H1 (cell line): ENCODE data around the gene GRIK1. TPM values are rescaled to one million over a fixed set of nuclear protein-coding genes. Genes with fewer than 3 reads are reported as not detected.

ENCODE experiments used
- CTCF ChIA-PET: fragments of 300-600 bp; sonication (Branson Sonifier 250); formaldehyde crosslinking; loops from one replicate; lab custom pipeline; 2021; ENCODE audit not compliant: partially characterized antibody; lab: Charles Lee
- POLR2A ChIA-PET: fragments of 300-600 bp; sonication (Branson Sonifier 250); formaldehyde crosslinking; loops from one replicate; lab custom pipeline; 2021; ENCODE audit warnings: inconsistent platforms; ENCODE audit not compliant: partially characterized antibody; lab: Charles Lee
- DNase-seq, 2 experiments: peaks; one replicate each; pipeline versions ENCODE4 v3.0.0 to v3.0.0-alpha.2; 2010 to 2022; ENCODE audit warnings: low spot score in 2 of 2, low read depth in 1 of 2, mixed read lengths in 1 of 2
- FAIRE-seq: peaks from 2 replicates; lab custom pipeline; 2011; peaks lifted over from hg19 to GRCh38; lab: Jason Lieb, UNC
- H2AFZ ChIP-seq: 2 replicates; pipeline ENCODE4 v1.8.1; 2012; ENCODE audit warnings: low read length, inconsistent platforms
- H2AK5ac ChIP-seq: 2 replicates; pipeline ENCODE4 v1.6.1; 2013; ENCODE audit warnings: low read depth, low read length
- H2BK120ac ChIP-seq: replicated peaks from 2 replicates; pipeline ENCODE3; 2013; ENCODE audit warnings: low read depth, low read length, inconsistent platforms
- H2BK12ac ChIP-seq: 2 replicates; pipeline ENCODE4 v1.6.1; 2013; ENCODE audit warnings: low read depth, low read length
- H2BK15ac ChIP-seq: 2 replicates; pipeline ENCODE4 v1.6.1; 2013; ENCODE audit warnings: low read length
- H2BK20ac ChIP-seq: 2 replicates; pipeline ENCODE4 v1.6.1; 2013; ENCODE audit warnings: low read length
- H2BK5ac ChIP-seq: 2 replicates; pipeline ENCODE4 v1.6.1; 2013; ENCODE audit warnings: low read depth, low read length
- H3K14ac ChIP-seq: 2 replicates; pipeline ENCODE4 v1.6.1; 2013; ENCODE audit warnings: inconsistent platforms; ENCODE audit not compliant: insufficient read length
- H3K18ac ChIP-seq: 2 replicates; pipeline ENCODE4 v1.6.1; 2013; ENCODE audit warnings: low read length; ENCODE audit errors: extremely low read depth
- H3K23ac ChIP-seq: 2 replicates; pipeline ENCODE4 v1.6.1; 2013; ENCODE audit warnings: inconsistent platforms; ENCODE audit not compliant: insufficient read length
- H3K23me2 ChIP-seq: 2 replicates; pipeline ENCODE4 v1.6.1; 2013; ENCODE audit warnings: low read depth, low read length
- H3K27ac ChIP-seq: 2 replicates; pipeline ENCODE4 v1.6.1; 2011; ENCODE audit warnings: low read depth, low read length, inconsistent platforms
- H3K27me3 ChIP-seq, 4 experiments: replicated peaks in 1 of 4; 1 replicate in 1 of 4; 2 replicates in 3 of 4; pipeline versions ENCODE4 v1.6.1 to v1.8.1; 2011 to 2013; ENCODE audit warnings: low read length in 3 of 4, mild to moderate bottlenecking in 3 of 4, inconsistent platforms in 2 of 4, mixed read lengths in 2 of 4, moderate library complexity in 1 of 4; ENCODE audit not compliant: control insufficient read depth in 3 of 4, insufficient read depth in 3 of 4; ENCODE audit errors: extremely low read depth in 1 of 4
- H3K36me3 ChIP-seq, 4 experiments: 2 replicates each; pipeline versions ENCODE4 v1.6.1 to v1.8.1; 2011 to 2013; ENCODE audit warnings: mild to moderate bottlenecking in 4 of 4, low read length in 3 of 4, moderate library complexity in 2 of 4, control low read depth in 1 of 4, inconsistent platforms in 1 of 4; ENCODE audit not compliant: insufficient read depth in 4 of 4, control insufficient read depth in 2 of 4
- H3K4ac ChIP-seq: replicated peaks from 2 replicates; pipeline ENCODE3; 2013; ENCODE audit warnings: low read length, low read depth, mixed read lengths, inconsistent platforms; ENCODE audit not compliant: insufficient read length
- H3K4me1 ChIP-seq, 4 experiments: replicated peaks in 1 of 4; 1 replicate in 1 of 4; 2 replicates in 3 of 4; pipeline versions ENCODE4 v1.6.1 to v1.8.1; 2011 to 2013; ENCODE audit warnings: low read length in 3 of 4, inconsistent platforms in 2 of 4, mixed read lengths in 1 of 4; ENCODE audit not compliant: insufficient read depth in 4 of 4, control insufficient read depth in 3 of 4
- H3K4me2 ChIP-seq, 2 experiments: 2 replicates each; pipeline versions ENCODE4 v1.6.1 to v1.8.1; 2011 to 2013; ENCODE audit warnings: low read depth in 2 of 2, low read length in 2 of 2, control low read depth in 1 of 2, inconsistent platforms in 1 of 2, mild to moderate bottlenecking in 1 of 2; ENCODE audit not compliant: insufficient read depth in 1 of 2
- H3K4me3 ChIP-seq, 4 experiments: fragments of 200-600, 300-600 bp in 1 of 4; sonication (generic), shearing (Covaris generic), sonication (Bioruptor Twin) in 1 of 4; 2 replicates each; pipeline versions ENCODE4 v1.5.1 to v1.8.1; 2011 to 2016; ENCODE audit warnings: low read length in 4 of 4, low read depth in 3 of 4, control low read depth in 2 of 4, inconsistent platforms in 2 of 4, mild to moderate bottlenecking in 2 of 4, mixed read lengths in 1 of 4, moderate library complexity in 1 of 4; ENCODE audit not compliant: insufficient read depth in 2 of 4; ENCODE audit errors: extremely low read depth in 1 of 4
- H3K56ac ChIP-seq: replicated peaks from 2 replicates; pipeline ENCODE3; 2013; ENCODE audit warnings: low read depth, mild to moderate bottlenecking, mixed read lengths, low read length, inconsistent platforms; ENCODE audit not compliant: insufficient read length
- H3K79me1 ChIP-seq: 2 replicates; pipeline ENCODE4 v1.6.1; 2013; ENCODE audit warnings: low read depth, low read length, control low read depth
- H3K79me2 ChIP-seq, 2 experiments: 2 replicates each; pipeline versions ENCODE4 v1.6.1 to v1.8.1; 2012 to 2013; ENCODE audit warnings: low read length in 2 of 2, mild to moderate bottlenecking in 2 of 2, inconsistent platforms in 1 of 2; ENCODE audit not compliant: insufficient read depth in 2 of 2, control insufficient read depth in 1 of 2
- H3K9ac ChIP-seq, 4 experiments: replicated peaks in 1 of 4; 1 replicate in 1 of 4; 2 replicates in 3 of 4; pipeline versions ENCODE4 v1.6.1 to v1.8.1; 2011 to 2013; ENCODE audit warnings: low read depth in 3 of 4, low read length in 3 of 4, control low read depth in 2 of 4, mild to moderate bottlenecking in 2 of 4, moderate library complexity in 2 of 4, inconsistent platforms in 1 of 4; ENCODE audit errors: extremely low read depth in 1 of 4
- H3K9me3 ChIP-seq, 2 experiments: 2 replicates each; pipeline versions ENCODE4 v1.6.1 to v1.8.1; 2012 to 2013; ENCODE audit warnings: mild to moderate bottlenecking in 2 of 2, moderate library complexity in 2 of 2, control low read depth in 1 of 2, inconsistent platforms in 1 of 2, low read depth in 1 of 2, low read length in 1 of 2, mixed read lengths in 1 of 2; ENCODE audit not compliant: insufficient read depth in 2 of 2
- H4K20me1 ChIP-seq, 2 experiments: replicated peaks in 1 of 2; 2 replicates each; pipeline versions ENCODE3 to v1.8.1; 2011 to 2013; ENCODE audit warnings: inconsistent platforms in 2 of 2, low read length in 2 of 2, mild to moderate bottlenecking in 1 of 2; ENCODE audit not compliant: insufficient read depth in 2 of 2, control insufficient read depth in 1 of 2
- H4K5ac ChIP-seq: 2 replicates; pipeline ENCODE4 v1.6.1; 2013; ENCODE audit warnings: low read length, low read depth, mixed read lengths, inconsistent platforms; ENCODE audit not compliant: insufficient read length
- H4K8ac ChIP-seq: 2 replicates; pipeline ENCODE4 v1.8.0; 2013; ENCODE audit warnings: mild to moderate bottlenecking, moderate library complexity, low read length, inconsistent platforms; ENCODE audit not compliant: insufficient read depth; ENCODE audit errors: extremely low read depth
- H4K91ac ChIP-seq: replicated peaks from 2 replicates; pipeline ENCODE3; 2013; ENCODE audit warnings: low read length, mixed read lengths, inconsistent platforms; ENCODE audit not compliant: insufficient read length
- ASH2L ChIP-seq: fragments of 200-600, 300-600 bp; sonication (generic); IDR thresholded peaks from one replicate; pipeline ENCODE4 v1.7.1; 2017; ENCODE audit warnings: low read length
- CBX8 ChIP-seq: fragments of 300-800, 300-1000 bp; sonication (generic); IDR thresholded peaks from 2 replicates; pipeline ENCODE4 v1.7.1; 2016; ENCODE audit warnings: low read depth, low read length, borderline replicate concordance
- CEBPB ChIP-seq: IDR thresholded peaks from 2 replicates; pipeline ENCODE4 v1.6.1; 2012; ENCODE audit warnings: low read depth, low read length
- CREB1 ChIP-seq: IDR thresholded peaks from 2 replicates; pipeline ENCODE4 v1.6.1; 2012; ENCODE audit warnings: inconsistent platforms
- HDAC2 ChIP-seq, 2 experiments: fragments of 300-600 bp in 1 of 2; sonication (generic) in 1 of 2; IDR thresholded peaks; 2 replicates each; pipeline ENCODE4 v1.6.1; 2011 to 2012; ENCODE audit warnings: low read depth in 2 of 2, low read length in 2 of 2, mild to moderate bottlenecking in 2 of 2, moderate library complexity in 2 of 2, borderline replicate concordance in 1 of 2, inconsistent platforms in 1 of 2
- NANOG ChIP-seq: IDR thresholded peaks from 2 replicates; pipeline ENCODE4 v1.6.1; 2011; ENCODE audit warnings: low read length, low read depth, mild to moderate bottlenecking, inconsistent platforms; ENCODE audit not compliant: insufficient read depth, poor library complexity, severe bottlenecking
- RFX5 ChIP-seq: IDR thresholded peaks from 2 replicates; pipeline ENCODE4 v1.6.1; 2011; ENCODE audit warnings: low read depth, low read length, improper control_type of control experiment, borderline replicate concordance
- RXRA ChIP-seq: IDR thresholded peaks from 2 replicates; pipeline ENCODE4 v1.6.1; 2011; ENCODE audit warnings: low read depth, mild to moderate bottlenecking, low read length, moderate library complexity; ENCODE audit not compliant: insufficient read depth
- SAP30 ChIP-seq: fragments of 300-600 bp; sonication (generic); IDR thresholded peaks from 2 replicates; pipeline ENCODE4 v1.7.1; 2012; ENCODE audit warnings: low read length, moderate library complexity, mild to moderate bottlenecking, inconsistent platforms; ENCODE audit not compliant: insufficient read depth, insufficient replicate concordance
- TEAD4 ChIP-seq: IDR thresholded peaks from 2 replicates; pipeline ENCODE4 v1.6.1; 2012; ENCODE audit warnings: low read depth, low read length, inconsistent platforms, mixed read lengths
- WGBS, 2 experiments: shearing (Covaris generic) in 1 of 2; methylation state at CpG; one replicate each; pipeline versions ENCODE4 v1.1.6 to v1.1.7; 2013 to 2015; ENCODE audit warnings: low lambda C conversion rate in 2 of 2, mixed read lengths in 2 of 2, inconsistent platforms in 1 of 2, low coverage in 1 of 2, missing lambda C conversion rate in 1 of 2; ENCODE audit not compliant: insufficient replicate concordance in 2 of 2, insufficient coverage in 1 of 2, insufficient read length in 1 of 2; ENCODE audit errors: extremely low coverage in 1 of 2, missing lambda C conversion rate in 1 of 2; 5-methylcytosine and 5-hydroxymethylcytosine counted together
- polyA plus RNA-seq, 7 experiments: library from polyadenylated mRNA; depleted of rRNA in 3 of 7; stranded (reverse) in 5 of 7; unstranded in 2 of 7; fragments of >200 nt in 5 of 7; fragments of 200-250 nt in 2 of 7; gene quantifications; 1 replicate in 5 of 7; 2 replicates in 1 of 7; 4 replicates in 1 of 7; pipeline versions ENCODE4 v1.2.1 to v1.2.3, GENCODE V29; 2011 to 2013; ENCODE audit warnings: missing spikeins in 2 of 7, mixed read lengths in 2 of 7
- total RNA-seq: library from RNA; stranded (reverse); fragmentation: NEBNext Ultra II Directional; extraction: Animal tissue kit (Norgen Biotek cat#: 25700); gene quantifications from 2 replicates; pipeline ENCODE4 v1.2.1, GENCODE V29; 2021

Gene GRIK1
- total and polyA plus RNA-seq, 2 of the 8 experiments (the other 6 are each of a cell fraction or from before 2014, with no cell fraction given), result 0.11 to 0.32 TPM

GRCh38 chr21:29661672-29662442 is 277.9 kb downstream of the GRIK1 start:
- Histone ChIP-seq H3K18ac (no peak overlapping the region), H3K4me3 (no peak overlapping the region), H3K9me3 (no peaks in the 10 kb centered on the region), H3K9ac (no peak overlapping the region), H2AK5ac (no peak overlapping the region), H3K36me3 (0 out of 8 replicates have a peak, but pooled peaks cover 0 to 3% (median 0%) of the 10 kb centered on the region in 4 experiments), H3K4ac (no peak overlapping the region), H2BK20ac (no peak overlapping the region), H4K91ac (no peak overlapping the region), H3K4me2 (no peak overlapping the region), H3K4me1 (no peaks in the 10 kb centered on the region; a peak in 3 of 7 replicates), H3K27ac (no peak overlapping the region), H3K27me3 (no peaks in the 10 kb centered on the region), H3K79me1 (no peaks in the 10 kb centered on the region), H3K23me2 (no peaks in the 10 kb centered on the region), H2AFZ (no peak overlapping the region), H4K5ac (no peak overlapping the region), H2BK120ac (no peak overlapping the region), H4K20me1 (no peaks in the 10 kb centered on the region), H2BK15ac (no peak overlapping the region), H3K79me2 (no peaks in the 10 kb centered on the region), H2BK12ac (no peak overlapping the region), H3K23ac (no peak overlapping the region), H3K14ac (no peak overlapping the region), H3K56ac (no peak overlapping the region), H2BK5ac (no peak overlapping the region), H4K8ac (no peak overlapping the region)
- no peak for DNase-seq
- no peak for FAIRE-seq
- CTCF ChIA-PET, result interaction anchor here (0.6 to 0.7 kb wide), 3 partner anchors 10 to 345 kb away, joined by 3 read pairs; no protein-coding TSS in a partner anchor
- WGBS, 2 experiments, result 92% methylated on average over 3 of the region's 3 CpGs; no CpG with 5 or more reads in 1 of the 2 experiments
- POLR2A ChIA-PET, result no interaction called here
- no peak for TF ChIP-seq HDAC2 (IDR thresholded peaks at IDR 0.05; ENCODE audit: borderline replicate concordance in 1 of 2, low read depth in 2 of 2, low read length in 2 of 2)
- no peak for TF ChIP-seq NANOG
- no peak for TF ChIP-seq SAP30
- no peak for TF ChIP-seq RFX5
- no peak for TF ChIP-seq CEBPB
- no peak for TF ChIP-seq CREB1
- no peak for TF ChIP-seq RXRA
- TF ChIP-seq ASH2L, result no peak
- TF ChIP-seq CBX8, result no peak
- TF ChIP-seq TEAD4, result no peak
